ENCODE results near the gene FBXO11.

FBXO11 gene

DNA sequence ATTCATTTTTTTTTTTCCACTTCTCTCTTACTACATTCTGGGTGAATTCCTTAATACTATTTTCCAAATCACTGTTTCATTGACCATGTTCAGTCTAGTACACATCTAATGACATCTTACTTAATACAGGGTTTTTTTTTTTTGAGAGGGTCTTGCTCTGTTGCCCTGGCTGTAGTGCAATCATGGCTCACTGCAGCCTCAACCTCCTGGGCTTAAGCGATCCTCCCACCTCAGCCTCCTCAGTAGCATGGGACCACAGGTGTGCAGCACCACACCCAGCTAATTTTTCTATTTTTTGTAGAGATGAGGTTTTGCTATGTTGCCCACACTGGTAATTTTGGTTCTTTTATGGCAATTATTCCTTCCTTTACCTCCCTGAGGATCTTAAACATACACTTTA lies 29.4 kb downstream of the FBXO11 start:
- TF ChIP-seq, protein P1, sequence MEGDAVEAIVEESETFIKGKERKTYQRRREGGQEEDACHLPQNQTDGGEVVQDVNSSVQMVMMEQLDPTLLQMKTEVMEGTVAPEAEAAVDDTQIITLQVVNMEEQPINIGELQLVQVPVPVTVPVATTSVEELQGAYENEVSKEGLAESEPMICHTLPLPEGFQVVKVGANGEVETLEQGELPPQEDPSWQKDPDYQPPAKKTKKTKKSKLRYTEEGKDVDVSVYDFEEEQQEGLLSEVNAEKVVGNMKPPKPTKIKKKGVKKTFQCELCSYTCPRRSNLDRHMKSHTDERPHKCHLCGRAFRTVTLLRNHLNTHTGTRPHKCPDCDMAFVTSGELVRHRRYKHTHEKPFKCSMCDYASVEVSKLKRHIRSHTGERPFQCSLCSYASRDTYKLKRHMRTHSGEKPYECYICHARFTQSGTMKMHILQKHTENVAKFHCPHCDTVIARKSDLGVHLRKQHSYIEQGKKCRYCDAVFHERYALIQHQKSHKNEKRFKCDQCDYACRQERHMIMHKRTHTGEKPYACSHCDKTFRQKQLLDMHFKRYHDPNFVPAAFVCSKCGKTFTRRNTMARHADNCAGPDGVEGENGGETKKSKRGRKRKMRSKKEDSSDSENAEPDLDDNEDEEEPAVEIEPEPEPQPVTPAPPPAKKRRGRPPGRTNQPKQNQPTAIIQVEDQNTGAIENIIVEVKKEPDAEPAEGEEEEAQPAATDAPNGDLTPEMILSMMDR (IDR thresholded peaks at IDR 0.05; ENCODE audit: low read depth, low read length, missing control alignments): no peak
- no peak overlapping the region for H3K4me3 ChIP-seq (replicated peaks; ENCODE audit: low read depth, low read length)
- DNase-seq (ENCODE audit: extremely low read depth, low read depth): no peak

DNA sequence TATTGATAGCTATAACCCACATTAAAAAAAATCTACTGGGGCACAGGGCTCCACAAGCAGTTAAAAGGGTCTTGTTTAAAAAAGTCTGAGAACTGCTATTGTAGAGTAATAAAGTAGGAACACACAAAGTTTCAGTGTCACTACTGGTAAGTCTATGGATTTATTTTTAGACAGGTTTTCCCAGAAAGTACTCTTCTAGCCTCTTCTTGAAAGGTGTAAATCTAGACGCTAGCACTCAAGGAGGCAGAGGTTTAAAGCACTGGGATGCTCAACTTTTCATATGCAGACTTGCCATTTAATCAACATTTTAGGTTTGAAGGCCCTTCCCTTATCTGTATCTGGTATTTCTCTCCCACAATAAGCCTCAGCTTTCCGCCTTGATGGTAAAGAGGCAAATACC lies 33.4 kb downstream of the FBXO11 start:
- TF ChIP-seq, protein P1 (IDR thresholded peaks at IDR 0.05; ENCODE audit: low read depth, low read length, missing control alignments): no peak
- DNase-seq (ENCODE audit: extremely low read depth, low read depth): no peak
- H3K4me3 ChIP-seq (replicated peaks; ENCODE audit: low read depth, low read length): no peak overlapping the region

DNA sequence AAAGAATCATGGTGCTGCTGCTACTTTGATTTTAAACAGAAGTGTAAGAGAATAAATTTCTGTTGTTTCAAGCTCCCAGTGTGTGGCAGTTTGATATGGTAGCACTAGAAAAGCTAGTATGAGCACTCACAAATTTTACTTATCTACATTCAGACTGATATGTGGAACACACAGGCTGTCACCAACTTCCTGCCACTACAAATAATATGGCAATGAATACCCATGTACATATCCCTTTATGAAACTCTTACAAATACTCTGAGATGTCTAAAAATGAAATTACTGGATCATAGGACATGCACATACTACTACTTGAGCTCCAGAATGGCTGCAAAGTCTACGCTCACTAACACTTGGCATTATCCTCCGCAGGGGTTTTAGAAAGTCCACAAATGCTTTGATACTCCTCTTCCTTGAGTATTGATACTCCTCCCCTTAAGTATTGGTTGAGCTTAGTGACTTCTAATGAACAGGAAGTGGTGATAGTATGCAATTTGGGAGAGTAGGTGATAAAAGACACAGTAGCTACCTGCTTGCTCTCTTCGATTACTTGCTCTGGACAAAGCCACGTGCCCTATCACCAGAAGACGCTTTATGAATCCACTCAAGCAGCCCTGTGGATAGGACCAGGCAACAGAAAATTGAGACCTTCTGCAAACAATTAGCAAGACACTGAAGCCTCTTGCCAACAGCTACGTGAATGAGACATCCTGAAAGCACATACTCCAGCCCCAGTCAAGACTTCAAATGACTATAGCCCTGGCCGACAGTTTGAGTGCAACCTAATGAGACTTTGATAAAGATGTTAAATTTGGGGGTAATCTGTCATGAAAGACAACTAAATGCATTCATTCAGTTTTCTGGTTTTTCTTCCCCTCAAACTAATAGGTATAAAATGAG lies 35.4 kb downstream of the FBXO11 start:
- DNase-seq (ENCODE audit: extremely low read depth, low read depth): no peak

DNA sequence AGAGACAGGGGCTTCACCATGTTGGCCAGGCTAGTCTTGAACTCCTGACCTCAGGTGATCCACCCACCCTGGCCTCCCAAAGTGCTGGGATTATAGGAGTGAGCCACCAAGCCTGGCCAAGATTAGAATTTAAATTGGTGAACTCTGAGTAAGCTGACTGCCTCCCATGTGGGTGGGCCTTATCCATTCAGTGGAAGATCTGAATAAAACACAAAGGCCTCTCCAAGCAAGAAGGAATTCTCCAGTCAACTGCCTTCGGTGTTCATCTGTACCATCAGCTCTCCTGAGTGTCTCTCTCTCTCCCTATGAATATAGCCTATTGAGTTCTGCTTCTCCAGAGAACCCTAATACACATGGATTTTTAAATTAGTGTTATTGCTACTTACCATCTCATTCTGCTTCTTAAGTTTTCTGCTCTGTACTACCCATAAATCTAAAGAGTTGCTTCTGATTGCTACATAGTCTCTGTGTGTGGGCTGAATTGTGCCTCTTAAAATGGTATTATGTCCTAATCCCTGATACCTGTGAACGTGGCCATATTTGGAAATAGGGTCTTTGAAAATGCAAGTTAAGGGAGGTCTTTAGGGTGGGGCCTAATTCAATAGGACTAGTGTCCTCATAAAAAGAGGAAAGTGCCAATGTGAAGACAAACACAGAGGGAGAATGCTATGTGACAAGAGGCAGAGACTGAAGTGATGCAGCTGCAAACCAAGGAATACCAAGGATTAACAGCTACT lies 36.3 kb downstream of the FBXO11 start:
- TF ChIP-seq, protein P1 (IDR thresholded peaks at IDR 0.05; ENCODE audit: low read depth, low read length, missing control alignments): no peak
- H3K4me3 ChIP-seq (replicated peaks; ENCODE audit: low read depth, low read length): no peak overlapping the region
- no peak for DNase-seq (ENCODE audit: extremely low read depth, low read depth)

More for the DNA sequence above, 35.4 kb downstream of the FBXO11 start:
- TF ChIP-seq, protein P1 (IDR thresholded peaks at IDR 0.05; ENCODE audit: low read depth, low read length, missing control alignments): no peak
- H3K4me3 ChIP-seq (replicated peaks; ENCODE audit: low read depth, low read length): no peak overlapping the region

DNA sequence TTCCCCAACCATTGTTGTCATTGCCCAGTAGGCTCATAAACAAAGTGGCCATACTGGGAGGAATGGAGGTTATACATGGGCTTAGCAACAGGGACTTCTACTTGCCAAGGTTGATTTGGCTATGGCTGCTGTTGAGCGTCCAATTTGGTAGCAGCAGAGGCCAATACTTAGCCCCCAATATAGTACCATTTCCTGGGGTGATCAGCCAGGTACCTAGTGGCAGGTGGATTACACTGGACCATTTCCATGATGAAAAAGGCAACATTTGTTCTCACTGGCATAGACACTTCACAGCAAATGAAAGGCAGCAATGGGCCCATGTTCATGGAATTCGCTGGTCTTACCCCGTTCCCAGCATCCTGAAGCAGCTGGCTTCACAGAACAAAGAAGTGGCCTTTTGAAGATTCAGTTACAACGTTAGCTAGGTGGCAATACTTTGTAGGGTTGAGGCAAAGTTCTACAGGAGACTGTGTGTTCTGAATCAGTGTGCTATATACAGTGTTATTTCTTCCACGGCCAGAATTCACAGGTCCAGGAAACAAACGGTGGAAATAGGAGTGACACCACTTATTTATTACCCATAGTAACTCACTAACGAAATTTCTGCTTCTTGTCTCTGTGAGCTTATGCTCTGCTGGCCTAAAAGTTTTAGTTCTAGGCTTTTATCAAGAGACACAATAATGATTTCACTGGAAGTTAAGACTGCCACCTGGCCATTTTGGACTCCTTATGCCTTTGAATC lies 37.5 kb downstream of the FBXO11 start:
- no peak overlapping the region for H3K4me3 ChIP-seq (replicated peaks; ENCODE audit: low read depth, low read length)
- TF ChIP-seq, protein P1 (IDR thresholded peaks at IDR 0.05; ENCODE audit: low read depth, low read length, missing control alignments): no peak
- DNase-seq (ENCODE audit: extremely low read depth, low read depth): no peak

DNA sequence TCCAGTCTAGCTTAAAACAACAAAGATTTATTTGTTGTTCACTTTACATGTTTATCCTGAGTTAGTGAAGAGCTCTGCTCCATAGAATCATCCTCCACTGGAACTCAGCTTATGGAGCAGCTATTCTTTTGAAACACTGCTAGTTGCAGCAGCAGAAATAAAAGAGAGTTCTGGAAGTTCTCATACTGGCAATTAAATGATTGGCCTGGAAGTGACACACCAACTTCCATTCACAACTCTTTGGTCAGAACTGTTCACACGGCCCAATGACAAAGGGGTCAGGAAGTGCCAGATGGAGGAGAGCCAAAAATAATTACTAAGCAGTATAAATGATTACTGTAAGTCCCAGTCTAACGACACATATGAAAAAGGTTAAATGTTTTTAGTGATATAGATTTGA lies 39.1 kb downstream of the FBXO11 start:
- DNase-seq (ENCODE audit: extremely low read depth, low read depth): peak; percentile 29
- no peak overlapping the region for H3K4me3 ChIP-seq (replicated peaks; ENCODE audit: low read depth, low read length)
- TF ChIP-seq, protein P1 (IDR thresholded peaks at IDR 0.05; ENCODE audit: low read depth, low read length, missing control alignments): no peak
